ENCODE measurements around the gene KRTAP19-8. TPM values are rescaled to one million over a fixed set of nuclear protein-coding genes. Genes with fewer than 3 reads are reported as not detected.

Gene KRTAP19-8, protein sequence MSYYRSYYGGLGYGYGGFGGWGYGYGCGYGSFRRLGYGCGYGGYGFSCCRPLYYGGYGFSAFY
- not detected for total RNA-seq
- not detected for polyA plus RNA-seq (2013, experiment 1 of 2)
- polyA plus RNA-seq (2013, experiment 2 of 2) = not detected
- long read RNA-seq, experiment 1 = 0 reads
- long read RNA-seq, experiment 2 = 0 reads
- long read RNA-seq, experiment 3 = 0 reads
- long read RNA-seq, experiment 4 = 0 reads

DNA sequence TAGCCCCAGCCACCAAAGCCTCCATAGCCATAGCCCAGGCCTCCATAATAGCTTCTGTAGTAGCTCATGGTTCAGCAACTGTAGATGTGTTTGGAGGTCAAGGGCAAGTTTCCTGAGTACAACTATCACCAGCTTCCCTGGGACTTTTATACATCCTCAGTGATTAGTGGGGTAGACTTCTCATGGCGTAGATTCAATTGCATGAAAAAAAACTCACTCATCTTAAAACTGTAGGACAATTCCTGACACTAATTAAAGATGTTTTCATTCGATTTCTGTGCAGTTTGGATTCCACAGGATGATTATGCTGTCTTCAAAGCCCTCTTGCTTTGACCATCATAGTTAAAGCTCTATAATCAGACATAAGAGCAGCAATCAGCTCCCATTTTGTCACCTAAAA is at the start of gene KRTAP19-8:
TSS of gene KRTAP19-8 (minus strand) at position 101 of the 400 bp plus-strand sequence. CDS start at position 68, 33 bp downstream.
- H3K9ac ChIP-seq (ENCODE audit: extremely low read depth, low read length, poor library complexity, severe bottlenecking) = no peak within 1 kb of the TSS
- Mint-ChIP-seq H3K4me3 (no peak within 1 kb of the TSS), H3K4me1 (no peaks in the 10 kb centered on the region), H3K36me3 (ENCODE audit: low read depth) (no peaks in the 10 kb centered on the region), H3K27ac (no peak within 1 kb of the TSS), H3K9me3 (no peaks in the 10 kb centered on the region), H3K27me3 (ENCODE audit: insufficient read depth) (no peaks in the 10 kb centered on the region)
- no peak within 1 kb of the TSS for H3K27ac ChIP-seq (ENCODE audit: low read depth, low read length)
- TF ChIP-seq, protein P1, sequence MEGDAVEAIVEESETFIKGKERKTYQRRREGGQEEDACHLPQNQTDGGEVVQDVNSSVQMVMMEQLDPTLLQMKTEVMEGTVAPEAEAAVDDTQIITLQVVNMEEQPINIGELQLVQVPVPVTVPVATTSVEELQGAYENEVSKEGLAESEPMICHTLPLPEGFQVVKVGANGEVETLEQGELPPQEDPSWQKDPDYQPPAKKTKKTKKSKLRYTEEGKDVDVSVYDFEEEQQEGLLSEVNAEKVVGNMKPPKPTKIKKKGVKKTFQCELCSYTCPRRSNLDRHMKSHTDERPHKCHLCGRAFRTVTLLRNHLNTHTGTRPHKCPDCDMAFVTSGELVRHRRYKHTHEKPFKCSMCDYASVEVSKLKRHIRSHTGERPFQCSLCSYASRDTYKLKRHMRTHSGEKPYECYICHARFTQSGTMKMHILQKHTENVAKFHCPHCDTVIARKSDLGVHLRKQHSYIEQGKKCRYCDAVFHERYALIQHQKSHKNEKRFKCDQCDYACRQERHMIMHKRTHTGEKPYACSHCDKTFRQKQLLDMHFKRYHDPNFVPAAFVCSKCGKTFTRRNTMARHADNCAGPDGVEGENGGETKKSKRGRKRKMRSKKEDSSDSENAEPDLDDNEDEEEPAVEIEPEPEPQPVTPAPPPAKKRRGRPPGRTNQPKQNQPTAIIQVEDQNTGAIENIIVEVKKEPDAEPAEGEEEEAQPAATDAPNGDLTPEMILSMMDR (conservative IDR thresholded peaks at IDR 0.05) = no peak
- H3K36me3 ChIP-seq (ENCODE audit: control insufficient read depth, insufficient read depth, low read length) = no peaks in the 10 kb centered on the region
- H3K4me1 ChIP-seq (ENCODE audit: control insufficient read depth, insufficient read depth, low read length) = no peaks in the 10 kb centered on the region
- H3K27me3 ChIP-seq (ENCODE audit: control insufficient read depth, insufficient read depth, low read length, poor library complexity, severe bottlenecking) = no peaks in the 10 kb centered on the region
- H3K4me3 ChIP-seq (ENCODE audit: low read length) = no peak within 1 kb of the TSS
- no peaks in the 10 kb centered on the region for H3K9me3 ChIP-seq (ENCODE audit: control insufficient read depth, low read length)
- 69 to 76% methylated on average over 2 of the region's 2 CpGs for WGBS, 2 experiments (ENCODE audit: insufficient coverage in 1 of 2, insufficient read length in 1 of 2)
- DNase-seq = no peak

DNA sequence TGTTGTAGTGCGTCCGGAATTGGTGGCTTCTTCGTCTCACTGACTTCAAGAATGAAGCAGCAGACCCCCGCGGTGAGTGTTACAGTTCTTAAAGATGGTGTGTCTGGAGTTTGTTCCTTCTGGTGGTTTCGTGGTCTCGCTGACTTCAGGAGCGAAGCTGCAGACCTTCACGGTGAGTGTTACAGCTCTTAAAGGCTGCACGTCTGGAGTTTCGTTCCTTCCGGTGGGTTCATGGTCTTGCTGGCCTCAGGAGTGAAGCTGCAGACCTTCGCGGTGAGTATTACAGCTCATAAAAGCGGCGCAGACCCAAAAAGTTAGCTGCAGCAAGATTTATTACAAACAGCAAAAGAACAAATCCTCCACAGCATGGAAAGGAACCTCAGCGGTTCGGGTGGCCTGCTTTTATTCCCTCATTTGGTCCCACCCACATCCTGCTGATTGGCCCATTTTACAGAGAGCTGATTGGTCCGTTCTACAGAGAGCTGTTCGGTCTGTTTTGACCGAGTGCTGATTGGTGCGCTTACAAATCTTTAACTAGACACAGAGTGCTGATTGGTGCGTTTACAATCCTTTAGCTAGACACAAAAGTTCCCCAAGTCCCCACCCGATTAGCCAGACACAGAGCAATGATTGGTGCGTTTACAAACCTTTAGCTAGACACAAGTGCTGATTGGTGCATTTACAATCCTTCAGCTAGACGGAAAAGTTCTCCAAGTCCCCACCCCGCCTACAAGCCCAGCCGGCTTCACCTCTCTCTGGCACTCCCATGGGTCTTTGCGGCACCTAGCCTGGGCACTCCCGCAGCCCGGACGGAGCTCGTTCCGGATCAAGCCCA is 49.6 kb upstream of the KRTAP19-8 start:
- H3K4me3 Mint-ChIP-seq = no peak overlapping the region
- 89% methylated on average over 25 to 34 of the region's 34 CpGs for WGBS, 2 experiments (ENCODE audit: insufficient coverage in 1 of 2, insufficient read length in 1 of 2)

DNA sequence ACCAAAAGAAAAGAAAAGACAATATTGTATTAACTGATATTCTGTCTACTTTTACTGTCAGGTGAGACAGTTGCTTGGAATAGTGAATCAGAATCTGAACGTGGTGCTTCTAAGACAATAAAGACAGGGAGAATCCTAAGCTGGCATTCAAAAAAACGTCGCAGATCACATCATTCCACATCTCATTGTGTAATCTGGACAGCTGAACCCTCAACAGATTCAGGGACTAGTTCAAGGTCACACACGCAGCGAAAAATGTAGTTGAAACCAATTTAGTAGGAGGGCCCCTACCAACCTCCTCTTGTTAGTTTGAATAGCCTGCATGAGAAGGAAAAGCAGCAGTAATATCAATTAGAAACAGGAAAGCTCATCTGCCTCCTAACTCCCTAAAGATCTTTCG is 46.4 kb upstream of the KRTAP19-8 start:
- no peak for DNase-seq
- no peaks in the 10 kb centered on the region for H3K9me3 ChIP-seq (ENCODE audit: control insufficient read depth, low read length)
- H3K27ac Mint-ChIP-seq = no peak overlapping the region
- H3K4me3 ChIP-seq (ENCODE audit: low read length) = no peak overlapping the region
- no peaks in the 10 kb centered on the region for H3K27me3 Mint-ChIP-seq (ENCODE audit: insufficient read depth)
- H3K36me3 ChIP-seq (ENCODE audit: control insufficient read depth, insufficient read depth, low read length) = no peaks in the 10 kb centered on the region
- H3K4me3 Mint-ChIP-seq = no peak overlapping the region
- H3K4me1 Mint-ChIP-seq = no peaks in the 10 kb centered on the region
- no peaks in the 10 kb centered on the region for H3K27me3 ChIP-seq (ENCODE audit: control insufficient read depth, insufficient read depth, low read length, poor library complexity, severe bottlenecking)
- H3K36me3 Mint-ChIP-seq (ENCODE audit: low read depth) = no peaks in the 10 kb centered on the region
- WGBS, 2 experiments (ENCODE audit: insufficient coverage in 1 of 2, insufficient read length in 1 of 2) = 86 to 91% methylated on average over 6 of the region's 6 CpGs
- no peaks in the 10 kb centered on the region for H3K4me1 ChIP-seq (ENCODE audit: control insufficient read depth, insufficient read depth, low read length)
- H3K27ac ChIP-seq (ENCODE audit: low read depth, low read length) = no peak overlapping the region
- peaks cover 3% of the 10 kb centered on the region for H3K9me3 Mint-ChIP-seq
- H3K9ac ChIP-seq (ENCODE audit: extremely low read depth, low read length, poor library complexity, severe bottlenecking) = no peak overlapping the region
- TF ChIP-seq, protein P1 (conservative IDR thresholded peaks at IDR 0.05) = no peak

More for the DNA sequence above, 49.6 kb upstream of the KRTAP19-8 start:
- H3K36me3 ChIP-seq (ENCODE audit: control insufficient read depth, insufficient read depth, low read length) = no peaks in the 10 kb centered on the region
- H3K4me3 ChIP-seq (ENCODE audit: low read length) = no peak overlapping the region
- H3K9ac ChIP-seq (ENCODE audit: extremely low read depth, low read length, poor library complexity, severe bottlenecking) = no peak overlapping the region
- H3K9me3 ChIP-seq (ENCODE audit: control insufficient read depth, low read length) = no peaks in the 10 kb centered on the region
- Mint-ChIP-seq H3K27me3 (ENCODE audit: insufficient read depth) (no peaks in the 10 kb centered on the region), H3K9me3 (peaks cover 3% of the 10 kb centered on the region), H3K4me1 (no peaks in the 10 kb centered on the region), H3K27ac (no peak overlapping the region), H3K36me3 (ENCODE audit: low read depth) (no peaks in the 10 kb centered on the region)
- TF ChIP-seq, protein P1 (conservative IDR thresholded peaks at IDR 0.05) = no peak
- H3K27me3 ChIP-seq (ENCODE audit: control insufficient read depth, insufficient read depth, low read length, poor library complexity, severe bottlenecking) = no peaks in the 10 kb centered on the region
- no peaks in the 10 kb centered on the region for H3K4me1 ChIP-seq (ENCODE audit: control insufficient read depth, insufficient read depth, low read length)
- no peak for DNase-seq
- H3K27ac ChIP-seq (ENCODE audit: low read depth, low read length) = no peak overlapping the region
